ACHN (cell line): Measurements from ENCODE around the gene BUD13.
"Not testable (repeated sequence)": the region's sequence is repeated elsewhere in the genome, so short reads cannot be mapped to it uniquely, and the experiment has no call there.

Source experiments
- DNase-seq: peaks from one replicate; pipeline ENCODE4 v3.0.0-alpha.2; 2015
- in situ Hi-C: cut with HindIII; loops from 2 replicates; pipeline ENCODE4 v1.10.0; 2017; ENCODE audit warnings: low sequenced_read_pairs, low pct_ligation_motif_present, low pct_unique_long_range_greater_than_20kb

Gene BUD13

DNA sequence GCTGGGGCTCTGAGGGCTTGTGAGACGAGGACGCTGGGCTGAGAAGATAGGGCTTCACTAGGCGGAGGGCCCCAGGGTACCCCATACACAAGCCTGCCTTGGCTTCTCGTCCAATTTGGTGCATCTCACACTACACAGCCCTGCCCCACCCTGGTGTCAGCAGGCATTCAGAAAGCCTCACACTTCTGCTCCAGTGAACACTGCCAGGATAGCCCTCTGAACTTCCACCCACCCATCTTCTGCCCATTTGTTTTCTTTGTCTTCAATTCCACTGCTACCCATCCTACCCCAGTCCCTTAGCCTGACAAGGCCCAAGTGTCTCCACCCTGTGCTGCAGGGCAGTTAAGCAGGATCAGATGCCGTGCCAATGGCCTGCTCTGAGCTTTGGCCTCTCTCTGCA is 1.9 kb upstream of the BUD13 start:
- no peak for DNase-seq
- in situ Hi-C loops, result no loop called here

DNA sequence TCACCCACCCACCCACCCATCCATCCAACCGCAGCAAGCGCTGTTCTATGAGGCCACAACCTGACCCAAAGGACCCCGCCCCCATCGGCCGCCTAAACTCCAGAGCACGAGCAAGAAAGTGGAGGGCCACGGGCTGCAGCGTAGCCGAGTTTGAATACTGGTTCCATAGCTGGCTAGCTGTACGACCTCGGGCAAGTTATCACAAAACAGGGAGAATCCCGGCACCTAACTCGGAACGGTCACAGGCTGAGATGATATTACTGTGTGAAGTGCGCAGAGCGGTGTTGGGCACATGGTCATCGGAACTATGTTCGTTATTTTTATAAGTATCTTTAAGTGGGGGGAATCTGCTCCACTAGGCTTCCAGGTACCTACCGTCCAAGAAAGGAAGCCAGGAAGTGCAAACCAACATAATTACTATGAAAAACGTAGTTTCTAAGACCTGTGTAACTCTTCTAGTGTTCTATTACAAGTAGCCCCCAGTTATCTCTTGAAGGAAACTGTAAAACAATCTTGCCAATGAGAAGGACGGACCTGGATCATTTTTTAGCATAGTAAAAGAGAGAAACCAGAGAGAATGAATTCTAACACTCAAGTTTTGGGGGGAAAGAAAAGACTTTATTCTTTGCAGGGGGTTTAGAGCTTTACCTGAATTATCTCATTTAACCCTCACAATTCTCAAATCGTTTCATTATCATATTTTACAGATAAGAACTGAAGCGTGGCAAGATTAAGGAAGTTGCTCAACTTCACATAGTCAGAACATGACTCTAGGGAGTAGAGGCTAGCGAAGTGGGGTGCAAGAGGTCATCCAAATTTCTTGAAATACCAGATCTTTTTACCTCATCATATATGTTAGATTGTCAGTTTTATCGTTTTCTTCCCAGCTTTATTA is 663 bp upstream of the BUD13 start:
- peak; percentile 30 for DNase-seq
- in situ Hi-C loops, result no loop called here

DNA sequence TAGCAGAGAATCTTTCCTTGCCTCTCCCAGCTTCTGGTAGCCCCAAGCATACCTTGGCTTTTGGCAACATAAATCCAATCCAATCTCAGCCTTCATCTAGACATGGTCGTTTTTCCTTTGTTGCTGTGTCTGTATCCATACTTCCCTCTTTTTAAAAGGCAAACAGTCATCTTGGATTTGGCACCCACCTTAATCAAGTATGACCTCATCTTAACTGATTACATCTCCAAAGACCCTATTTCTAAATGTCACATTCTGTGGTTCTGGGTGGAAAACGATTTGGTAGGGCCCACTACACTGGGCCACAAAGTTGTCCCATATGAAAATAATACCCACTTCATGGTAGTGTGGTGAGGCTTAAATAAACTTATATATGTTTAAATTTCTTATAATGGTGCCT is 852 bp downstream of the BUD13 start:
- no peak for DNase-seq
- in situ Hi-C loops, result no loop called here

DNA sequence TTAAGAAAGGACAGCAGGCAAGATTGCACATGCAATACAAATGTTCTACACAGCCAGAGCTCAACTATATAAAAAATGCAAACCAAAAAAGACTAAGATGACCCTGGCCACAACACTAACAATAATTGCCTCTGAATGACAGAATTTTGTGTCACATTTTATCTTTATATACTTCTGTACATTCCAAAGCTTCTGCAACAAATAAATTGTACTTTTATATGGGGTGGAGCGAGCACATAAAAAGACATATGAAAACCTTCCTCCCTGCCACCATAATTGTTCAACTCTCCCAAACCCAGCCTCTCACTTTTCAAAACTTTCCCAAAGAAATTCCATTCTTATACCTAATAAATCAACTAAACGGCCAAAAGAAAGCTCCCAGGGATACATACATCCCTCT is 10.7 kb downstream of the BUD13 start:
- no peak for DNase-seq
- in situ Hi-C loops, result no loop called here

DNA sequence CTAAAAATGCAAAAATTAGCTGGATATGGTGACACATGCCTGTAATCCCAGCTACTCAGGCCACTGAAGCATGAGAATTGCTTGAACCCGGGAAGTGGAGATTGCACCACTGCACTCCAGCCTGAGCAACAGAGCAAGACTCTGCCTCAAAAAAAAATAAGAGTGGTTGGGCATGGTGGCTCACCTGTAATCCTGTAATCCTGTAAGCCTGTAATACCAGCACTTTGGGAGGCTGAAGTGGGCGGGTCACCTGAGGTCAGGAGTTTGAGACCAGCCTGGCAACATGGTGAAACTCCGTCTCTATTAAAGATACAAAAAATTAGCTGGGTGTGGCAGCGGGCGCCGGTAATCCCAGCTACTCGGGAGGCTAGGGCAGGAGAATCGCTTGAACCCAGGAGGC is 16.7 kb downstream of the BUD13 start:
- in situ Hi-C loops, DNase-seq: not testable (repeated sequence)

DNA sequence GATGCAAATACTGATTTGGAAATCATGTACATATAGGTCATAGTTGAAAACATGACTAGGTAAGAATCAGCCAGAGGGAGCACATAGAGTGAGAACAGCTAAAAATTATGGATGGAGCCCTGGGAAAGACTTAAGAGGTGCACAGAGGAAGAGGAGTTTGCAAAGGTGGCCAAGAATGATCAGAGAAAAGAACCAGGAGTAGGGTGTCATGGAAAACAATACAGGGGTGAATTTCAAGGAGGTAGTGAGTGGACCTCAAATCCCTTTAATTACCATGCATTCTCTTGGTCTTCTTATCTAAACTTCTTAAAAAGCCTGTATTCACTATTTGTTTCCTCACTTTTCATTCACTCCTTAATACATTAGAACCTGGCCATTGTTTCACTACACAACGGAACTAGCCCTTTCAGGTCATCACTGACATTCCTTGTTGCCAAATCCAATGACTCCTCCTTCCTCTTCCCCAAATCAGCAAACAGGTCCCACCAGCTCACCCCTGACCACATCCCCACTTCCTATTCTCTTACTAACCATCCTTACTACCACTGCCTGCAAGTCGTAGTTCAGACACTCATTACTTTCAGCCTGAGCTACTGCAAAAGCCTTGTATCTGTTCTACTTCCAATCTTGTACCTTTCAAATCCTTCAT is 22.6 kb downstream of the BUD13 start:
- no peak for DNase-seq
- in situ Hi-C loops, result no loop called here

DNA sequence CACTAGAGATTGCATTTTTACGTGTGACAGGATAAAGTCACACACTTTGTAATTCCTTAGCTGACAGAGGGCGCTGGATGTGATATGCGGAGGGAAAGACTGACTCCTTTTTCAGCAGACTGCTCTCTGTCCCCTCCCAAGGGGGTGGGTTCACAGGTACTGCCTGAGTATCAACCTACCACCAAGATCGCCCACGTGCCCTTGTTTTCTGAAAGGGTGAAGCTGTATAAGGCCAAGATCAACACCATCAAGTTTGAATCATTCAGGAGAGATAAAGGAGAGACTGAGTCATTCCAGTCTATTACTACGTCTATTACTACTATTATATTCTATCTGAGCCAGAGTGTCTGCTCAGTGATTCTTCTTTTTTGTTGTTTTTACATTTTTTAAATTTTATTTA is 30.7 kb downstream of the BUD13 start:
- in situ Hi-C loops, result no loop called here

DNA sequence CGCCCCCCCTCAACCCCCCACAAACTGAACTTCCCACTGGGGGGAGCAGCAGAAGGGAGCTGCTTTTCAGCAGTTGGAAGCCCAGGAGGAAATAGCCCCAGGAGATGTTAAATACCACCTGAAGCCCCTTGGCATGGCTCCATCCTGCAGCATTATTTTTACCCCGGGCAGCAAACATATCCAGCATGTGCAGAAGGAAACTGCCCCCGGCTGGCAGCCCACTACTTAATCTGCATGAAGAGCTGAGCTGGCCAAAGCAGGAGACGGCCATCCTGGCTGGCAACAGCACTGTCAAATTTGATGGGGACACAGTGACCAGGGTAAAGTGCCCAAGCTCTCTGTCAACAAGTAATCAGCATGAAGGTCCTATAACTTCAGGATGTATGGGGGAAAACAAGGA is 32.0 kb downstream of the BUD13 start:
- in situ Hi-C loops, result no loop called here
- no peak for DNase-seq

More for the DNA sequence above, 30.7 kb downstream of the BUD13 start:
- no peak for DNase-seq

DNA sequence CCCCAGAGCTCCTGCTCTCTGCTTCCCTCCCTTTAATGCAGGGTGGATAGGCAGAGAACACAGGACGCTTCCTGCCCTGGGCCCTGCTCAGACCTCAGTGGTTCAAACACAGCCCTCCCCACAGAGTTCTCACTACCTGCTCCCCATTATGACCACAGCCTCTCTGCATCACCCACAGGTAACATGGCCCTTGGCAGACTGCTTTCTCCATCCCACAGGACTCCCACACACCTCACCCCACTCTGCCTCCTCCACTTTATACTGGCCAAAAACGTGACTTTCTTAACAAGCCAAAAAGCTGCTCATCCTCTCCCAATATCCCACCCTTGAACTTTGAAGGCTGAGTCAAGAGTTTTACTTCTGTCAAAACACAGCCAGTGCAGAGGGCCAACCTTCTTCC is 33.8 kb downstream of the BUD13 start:
- no peak for DNase-seq
- in situ Hi-C loops, result no loop called here

DNA sequence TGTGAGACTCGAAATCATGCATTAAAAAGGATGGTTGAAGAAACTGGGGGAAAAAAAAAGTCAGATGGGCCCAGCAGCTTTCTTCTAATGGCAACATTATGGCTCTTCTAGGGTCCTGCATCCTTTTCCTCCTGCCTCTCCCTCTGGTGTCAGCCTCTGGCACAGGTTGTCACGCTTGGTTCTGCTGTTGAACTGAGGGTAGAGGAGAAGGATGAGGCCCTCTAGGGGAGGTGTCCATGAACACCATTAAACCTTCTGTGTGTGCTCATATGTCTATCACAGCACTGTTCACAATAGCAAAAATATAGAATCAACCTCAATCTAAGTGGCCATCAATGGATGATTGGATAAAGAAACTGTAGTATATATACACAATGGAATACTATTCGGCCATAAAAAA is 36.0 kb downstream of the BUD13 start:
- in situ Hi-C loops, result no loop called here
- DNase-seq, result no peak

DNA sequence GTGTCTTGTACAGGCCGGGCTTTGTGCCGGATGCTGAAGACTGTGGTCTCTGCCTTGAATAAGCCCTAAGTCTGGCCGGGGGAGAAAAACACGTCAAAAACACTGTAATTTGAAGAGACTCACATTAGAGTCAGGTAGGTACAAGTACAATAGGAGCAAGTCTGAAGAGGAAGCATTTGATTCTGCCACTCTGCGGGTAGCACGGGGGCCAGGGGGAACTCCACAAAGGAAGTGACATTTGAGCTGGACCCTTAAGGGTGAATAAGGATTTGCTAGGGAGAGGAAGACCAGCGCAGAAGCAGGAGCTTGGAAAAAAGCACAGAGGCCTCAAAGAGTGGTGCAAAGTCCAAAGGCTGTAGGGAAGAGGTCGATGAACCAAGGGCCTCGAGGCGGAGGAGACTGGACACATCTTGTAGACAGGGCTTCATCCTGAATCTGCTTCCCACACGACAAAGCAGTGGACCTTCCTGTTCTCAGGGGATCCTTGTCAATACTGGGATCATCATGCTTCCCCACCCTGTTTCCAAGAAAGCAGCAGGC is 38.7 kb downstream of the BUD13 start:
- in situ Hi-C loops, result no loop called here
- no peak for DNase-seq

DNA sequence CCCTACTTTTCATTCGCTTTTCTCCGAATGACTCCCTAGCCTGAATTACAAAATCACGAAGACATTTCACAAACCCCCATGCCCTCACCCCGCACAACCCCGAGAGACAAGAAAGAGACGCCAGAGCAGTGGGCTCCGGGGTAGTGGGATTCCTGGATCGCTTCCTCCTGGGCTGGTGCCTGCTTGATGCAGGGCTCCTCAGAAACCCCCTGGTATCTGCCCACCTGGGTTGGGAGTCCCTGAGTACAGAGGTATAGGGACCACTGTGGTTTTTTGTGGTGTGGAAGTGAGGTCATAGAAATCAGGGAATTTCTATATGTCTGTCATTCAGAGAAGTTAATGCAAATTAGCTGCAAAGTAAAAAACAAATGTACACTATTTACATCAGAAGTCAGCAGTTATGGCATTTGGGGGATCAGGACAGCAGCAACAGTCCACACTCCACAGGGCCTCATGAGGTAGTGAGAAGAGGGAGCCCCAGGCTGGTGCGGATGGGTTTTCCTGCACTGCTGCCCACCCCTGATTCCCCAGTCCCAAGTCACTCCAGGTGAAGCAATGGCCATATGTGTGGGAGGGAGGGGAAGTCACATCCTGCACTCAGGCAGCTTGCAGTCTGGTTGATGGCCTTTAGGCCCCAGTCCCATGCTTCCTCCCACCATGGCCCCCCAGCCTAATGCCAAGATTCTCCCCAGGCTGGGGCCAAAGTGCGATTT is 39.6 kb downstream of the BUD13 start:
- in situ Hi-C loops, result no loop called here

DNA sequence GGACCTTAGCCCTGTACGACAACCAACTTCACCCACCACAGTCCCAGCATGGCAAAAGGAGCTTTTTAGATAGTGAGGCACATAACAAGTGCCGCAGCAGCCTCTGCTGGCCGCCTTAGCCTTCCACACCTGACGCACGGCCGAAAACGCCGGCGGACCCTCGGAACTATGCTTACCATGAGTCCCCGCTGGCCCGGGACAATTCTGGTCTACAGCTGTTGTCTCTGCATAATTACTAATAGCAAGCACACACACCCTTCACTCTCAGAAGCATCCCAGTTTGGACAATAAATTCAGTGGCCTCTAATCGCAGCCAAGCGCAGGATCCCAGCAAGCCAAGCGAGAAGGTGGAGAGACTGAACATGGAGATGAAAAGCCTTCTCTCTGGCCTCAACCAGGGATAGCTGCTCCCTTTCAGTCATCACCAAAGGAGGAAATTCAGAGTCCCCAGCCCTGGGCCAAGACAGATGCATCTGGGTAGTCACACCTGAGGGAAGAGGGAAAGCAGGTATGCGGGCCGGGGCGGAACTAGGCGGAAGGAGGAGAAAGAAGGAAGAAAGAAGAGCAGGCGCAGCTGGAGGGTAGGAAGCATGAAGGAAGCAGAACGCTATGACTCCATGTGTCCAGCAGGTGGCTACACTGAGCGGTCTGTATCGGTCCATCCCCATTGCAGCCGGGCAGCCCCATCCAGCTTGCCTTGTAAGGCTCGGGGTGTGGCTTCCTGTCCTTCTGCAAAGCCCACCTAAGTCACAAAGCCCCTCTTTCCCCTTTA is 40.3 kb downstream of the BUD13 start:
- in situ Hi-C loops, result no loop called here
- peak; percentile 62 for DNase-seq

More for the DNA sequence above, 39.6 kb downstream of the BUD13 start:
- no peak for DNase-seq

DNA sequence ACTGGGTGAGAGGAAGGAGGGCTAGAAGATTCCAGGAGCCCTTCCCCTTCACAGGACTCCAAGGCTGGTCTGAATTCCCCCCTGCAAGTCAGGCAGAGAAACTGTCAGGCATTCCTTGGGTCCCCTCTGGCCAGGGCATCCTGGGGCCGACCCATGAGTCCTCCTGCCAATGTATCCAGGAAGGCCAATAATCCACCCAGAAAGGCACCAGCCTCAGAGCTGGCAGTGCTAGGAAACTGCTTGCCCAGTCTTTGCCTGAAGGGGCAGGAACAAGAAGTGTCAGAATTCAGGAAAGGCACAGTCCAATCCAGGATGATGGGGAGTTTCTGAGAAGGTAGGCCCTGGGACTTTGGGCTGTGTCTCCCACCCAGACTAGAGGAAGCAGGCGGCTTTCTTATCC is 41.0 kb downstream of the BUD13 start:
- DNase-seq, result no peak
- in situ Hi-C loops, result no loop called here

DNA sequence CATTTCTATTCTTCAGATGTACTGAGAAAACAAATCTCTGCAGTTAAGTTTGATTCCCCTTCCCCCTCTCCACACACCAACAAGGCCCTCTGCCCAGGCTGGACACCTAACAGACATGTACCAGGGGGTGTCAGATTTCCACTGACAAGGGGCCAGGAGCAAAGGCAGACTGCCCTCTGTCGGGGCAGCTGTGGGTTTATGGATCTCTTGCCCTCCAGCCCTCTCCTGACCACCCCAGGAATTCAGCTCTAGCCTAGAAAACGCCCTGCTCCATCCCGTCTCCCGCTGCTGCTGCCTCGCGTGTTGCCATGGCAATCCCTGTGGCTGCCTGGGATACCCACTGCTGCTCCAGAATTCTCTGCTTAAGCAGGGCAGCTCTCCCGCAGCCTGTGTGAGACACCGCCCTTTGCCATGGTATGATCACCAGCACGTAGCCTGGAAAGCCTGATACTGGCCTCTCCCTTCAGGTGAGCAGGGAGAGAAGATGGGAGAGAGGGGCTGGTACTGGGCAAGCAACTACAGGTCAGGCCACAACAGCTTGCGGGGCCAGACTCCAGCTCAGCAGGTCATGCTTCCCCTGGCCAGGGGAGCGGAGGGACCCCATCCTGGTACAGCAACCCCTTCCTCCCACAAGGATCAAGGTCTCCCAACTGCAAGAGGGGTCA is 41.6 kb downstream of the BUD13 start:
- in situ Hi-C loops, result no loop called here
- DNase-seq, result no peak

DNA sequence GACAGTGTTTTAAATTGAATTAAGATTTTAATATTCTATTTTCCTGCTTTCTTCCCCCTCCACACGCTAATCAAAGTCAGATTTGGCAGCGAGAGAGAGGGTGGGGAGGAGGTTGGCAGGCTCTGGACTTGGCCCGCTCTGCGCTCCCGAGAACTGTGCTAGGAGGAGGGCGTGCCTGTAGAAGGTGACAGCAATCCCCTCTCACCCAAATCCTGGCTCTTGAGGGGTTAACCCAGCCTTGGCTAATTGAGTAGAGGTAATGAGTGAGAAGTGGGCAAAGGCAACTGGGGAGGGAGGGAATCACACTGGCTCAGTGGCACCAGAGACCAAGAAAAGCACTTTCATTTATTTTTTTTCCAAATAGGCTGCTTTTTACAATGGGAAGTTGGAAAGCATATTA is 42.2 kb downstream of the BUD13 start:
- in situ Hi-C loops, result no loop called here
- DNase-seq, result no peak

DNA sequence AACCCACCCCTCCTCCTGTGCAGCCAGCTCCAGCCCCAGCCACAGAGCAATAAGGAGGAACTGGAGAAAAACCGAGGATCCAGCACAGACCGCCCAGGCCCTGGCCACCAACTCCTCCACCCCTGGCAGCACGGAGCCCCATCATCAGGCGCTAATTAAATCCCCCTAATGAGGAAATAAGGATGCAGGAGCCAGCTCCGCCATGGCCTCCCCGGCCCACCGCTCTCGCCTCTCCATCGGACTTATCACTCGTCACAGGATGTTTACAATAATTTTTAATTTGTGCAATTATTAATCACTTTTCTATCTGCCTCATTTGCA is 42.6 kb downstream of the BUD13 start:
- no peak for DNase-seq
- in situ Hi-C loops, result no loop called here

DNA sequence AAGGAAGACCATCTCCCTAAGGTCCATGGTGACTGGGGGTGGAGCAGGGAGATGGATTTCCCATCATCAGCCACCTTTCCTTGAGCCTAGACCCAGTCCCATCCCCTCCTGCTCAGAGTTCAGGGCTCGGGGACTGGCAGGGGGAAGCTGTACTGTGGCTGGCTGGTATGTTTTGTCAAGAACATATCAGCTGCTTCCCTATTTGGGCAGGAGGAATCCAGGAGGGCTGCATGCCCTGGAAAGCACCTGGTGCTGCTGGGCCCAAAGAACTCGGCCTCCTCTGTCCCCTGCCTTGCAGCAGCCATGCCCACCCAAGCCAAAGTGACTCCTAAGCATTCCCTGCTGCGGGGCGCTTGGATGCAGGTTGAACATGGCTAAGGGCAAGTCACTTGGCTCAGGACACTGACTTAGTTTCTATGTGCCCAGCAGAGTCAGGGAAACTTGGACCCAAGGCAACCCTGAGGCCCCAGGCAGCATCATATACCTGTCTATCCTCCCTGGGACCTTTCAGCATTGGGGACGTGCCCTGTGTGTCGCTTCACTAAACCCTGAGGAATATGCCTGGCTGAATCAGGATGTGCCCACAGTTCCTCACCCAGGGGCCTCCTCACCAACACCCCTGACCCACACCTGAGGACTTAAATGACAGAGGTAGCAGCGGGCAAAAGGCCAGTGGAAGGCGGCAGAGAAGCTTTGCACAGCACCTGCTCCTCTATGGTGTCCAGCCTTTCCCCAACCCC is 43.1 kb downstream of the BUD13 start:
- DNase-seq, result no peak
- in situ Hi-C loops, result no loop called here
